Left ventricle myocardium inferior (tissue), 1 donor: ENCODE measurements around the gene GOLGA1. TPM values are rescaled to one million over a fixed set of nuclear protein-coding genes. Genes with fewer than 3 reads are reported as not detected.
A peak's percentile ranks its signal among the peaks of the same experiment; 100 is the strongest.

Experiments used
- DNase-seq: peaks from one replicate; pipeline ENCODE4 v3.0.0-alpha.2; 2020
- H3K27ac ChIP-seq: fragments of 200-600 bp; replicated peaks from 2 replicates; pipeline ENCODE4 v1.8.0; 2021
- H3K27me3 ChIP-seq: fragments of 200-600 bp; 2 replicates; pipeline ENCODE4 v1.8.0; 2021; ENCODE audit warnings: low read depth
- H3K36me3 ChIP-seq: fragments of 200-600 bp; 2 replicates; pipeline ENCODE4 v1.8.0; 2021
- H3K4me1 ChIP-seq: fragments of 200-600 bp; 2 replicates; pipeline ENCODE4 v1.8.0; 2021
- H3K4me3 ChIP-seq: fragments of 200-600 bp; 2 replicates; pipeline ENCODE4 v1.8.0; 2021; ENCODE audit warnings: mild to moderate bottlenecking, moderate library complexity
- H3K9me3 ChIP-seq: fragments of 200-600 bp; replicated peaks from 2 replicates; pipeline ENCODE4 v1.8.0; 2021
- CTCF ChIP-seq: fragments of 200-600 bp; IDR thresholded peaks from 2 replicates; pipeline ENCODE4 v1.8.0; 2021; ENCODE audit warnings: antibody characterized with exemption, mild to moderate bottlenecking, borderline replicate concordance
- intact Hi-C: fragments of 100-400 bp; cut with micrococcal nuclease; formaldehyde crosslinking; loops from one replicate; pipeline ENCODE4 v1.11.0; 2022
- total RNA-seq: library from RNA; stranded (reverse); fragmentation: NEBNext Ultra II Directional; extraction: Animal tissue kit (Norgen Biotek cat#: 25700); gene quantifications from one replicate; pipeline ENCODE4 v1.2.1, GENCODE V29; 2021
- donor health status: DM: no; HTN: yes; CAD: no; lungs with severe emphysema.

Gene GOLGA1
- total RNA-seq, 1 donor from 2014 or later, result 17.9 TPM

- Histone ChIP-seq H3K4me1 (peaks cover 73% of the 10 kb centered on the region), H3K36me3 (peaks cover 23% of the 10 kb centered on the region), H3K27me3 (no peaks in the 10 kb centered on the region), H3K27ac (peak overlapping the region; percentile 96), H3K9me3 (no peaks in the 10 kb centered on the region), H3K4me3 (peak overlapping the region; percentile 98)
- intact Hi-C loops, result no loop called here
- DNase-seq, result no peak
- no peak for TF ChIP-seq CTCF
These were observed 70.2 kb downstream of the GOLGA1 start for GRCh38 chr9:124870723-124871122.

GRCh38 chr9:124869986-124870560 lies 70.8 kb downstream of the GOLGA1 start:
- no peaks in the 10 kb centered on the region for H3K27me3 ChIP-seq
- intact Hi-C loops, result no loop called here
- H3K9me3 ChIP-seq, result no peaks in the 10 kb centered on the region
- peaks cover 73% of the 10 kb centered on the region for H3K4me1 ChIP-seq
- no peak for DNase-seq
- peak overlapping the region; percentile 96 for H3K27ac ChIP-seq
- no peak for TF ChIP-seq CTCF
- peaks cover 16% of the 10 kb centered on the region for H3K36me3 ChIP-seq
- H3K4me3 ChIP-seq, result peak overlapping the region; percentile 98

GRCh38 chr9:124869466-124869985 lies 71.4 kb downstream of the GOLGA1 start:
- Histone ChIP-seq H3K27me3 (no peaks in the 10 kb centered on the region), H3K4me3 (peak overlapping the region; percentile 98), H3K9me3 (no peaks in the 10 kb centered on the region), H3K36me3 (peaks cover 11% of the 10 kb centered on the region), H3K4me1 (peaks cover 73% of the 10 kb centered on the region), H3K27ac (peak overlapping the region; percentile 96)
- TF ChIP-seq CTCF, result no peak
- intact Hi-C loops, result no loop called here
- no peak for DNase-seq

- peak overlapping the region; percentile 98 for H3K4me3 ChIP-seq
- peak; percentile 88 for DNase-seq
- intact Hi-C loops, result no loop called here
- H3K27me3 ChIP-seq, result no peaks in the 10 kb centered on the region
- H3K27ac ChIP-seq, result peak overlapping the region; percentile 96
- no peaks in the 10 kb centered on the region for H3K9me3 ChIP-seq
- peaks cover 70% of the 10 kb centered on the region for H3K4me1 ChIP-seq
- no peak for TF ChIP-seq CTCF
- H3K36me3 ChIP-seq, result peaks cover 3% of the 10 kb centered on the region
These were observed 72.1 kb downstream of the GOLGA1 start for GRCh38 chr9:124868511-124869465.

- H3K4me3 ChIP-seq, result peak overlapping the region; percentile 94
- TF ChIP-seq CTCF, result no peak
- peak overlapping the region; percentile 92 for H3K27ac ChIP-seq
- H3K36me3 ChIP-seq, result peaks cover 22% of the 10 kb centered on the region
- no peaks in the 10 kb centered on the region for H3K27me3 ChIP-seq
- intact Hi-C loops, result no loop called here
- no peak for DNase-seq
- peaks cover 63% of the 10 kb centered on the region for H3K4me1 ChIP-seq
- no peaks in the 10 kb centered on the region for H3K9me3 ChIP-seq
These were observed 77.5 kb downstream of the GOLGA1 start for GRCh38 chr9:124863371-124863871.
